OCI-LY1 (cell line): ENCODE measurements around the gene LRRC45.

Experiments
- H2AFZ ChIP-seq: fragments of 200-600 bp; sonication (generic), shearing (Covaris generic); 2 replicates; pipeline ENCODE4 v1.6.0; 2014; ENCODE audit warnings: antibody characterized with exemption, mild to moderate bottlenecking, low read length
- H3F3A ChIP-seq: fragments of 200-600 bp; sonication (generic), shearing (Covaris generic); 2 replicates; pipeline ENCODE4 v1.6.0; 2014; ENCODE audit warnings: mild to moderate bottlenecking, antibody characterized with exemption, low read length, moderate library complexity; ENCODE audit not compliant: insufficient read depth
- H3K27ac ChIP-seq: fragments of 200-600 bp; sonication (generic); 2 replicates; pipeline ENCODE4 v1.5.1; 2014; ENCODE audit warnings: low read length, mixed run types, mild to moderate bottlenecking, low read depth; ENCODE audit not compliant: poor library complexity, severe bottlenecking
- H3K27me3 ChIP-seq: fragments of 200-600 bp; sonication (generic); 2 replicates; pipeline ENCODE4 v1.6.0; 2014; ENCODE audit warnings: antibody characterized with exemption, mild to moderate bottlenecking, low read length, moderate library complexity; ENCODE audit not compliant: insufficient read depth
- H3K36me3 ChIP-seq: fragments of 200-600 bp; sonication (generic); 2 replicates; pipeline ENCODE4 v1.6.1; 2014; ENCODE audit warnings: mild to moderate bottlenecking, antibody characterized with exemption, low read length, moderate library complexity, mixed read lengths; ENCODE audit not compliant: insufficient read depth
- H3K4me1 ChIP-seq: fragments of 200-600 bp; sonication (generic); 2 replicates; pipeline ENCODE4 v1.5.1; 2014; ENCODE audit warnings: mild to moderate bottlenecking, low read length, moderate library complexity; ENCODE audit not compliant: insufficient read depth, severe bottlenecking
- H3K4me2 ChIP-seq: fragments of 200-600 bp; sonication (generic), shearing (Covaris generic); 2 replicates; pipeline ENCODE4 v1.6.1; 2014; ENCODE audit warnings: low read length
- H3K4me3 ChIP-seq: fragments of 200-600 bp; sonication (generic); 2 replicates; pipeline ENCODE4 v1.5.1; 2014; ENCODE audit warnings: low read length, low read depth, mild to moderate bottlenecking, mixed read lengths; ENCODE audit not compliant: poor library complexity, severe bottlenecking
- H3K79me2 ChIP-seq: fragments of 200-600 bp; shearing (Covaris generic); 2 replicates; pipeline ENCODE4 v1.6.1; 2016; ENCODE audit warnings: mixed run types, low read length, mixed read lengths; ENCODE audit not compliant: insufficient read depth
- H3K9ac ChIP-seq: fragments of 200-600 bp; sonication (generic), shearing (Covaris generic); 2 replicates; pipeline ENCODE4 v1.6.1; 2014; ENCODE audit warnings: mild to moderate bottlenecking, low read length, mixed read lengths
- H3K9me2 ChIP-seq: fragments of 200-600 bp; sonication (generic), shearing (Covaris generic); 2 replicates; pipeline ENCODE4 v1.6.1; 2014; ENCODE audit warnings: low read depth, mild to moderate bottlenecking, low read length, mixed read lengths
- H3K9me3 ChIP-seq: fragments of 200-600 bp; shearing (Covaris generic); 2 replicates; pipeline ENCODE4 v1.6.1; 2014; ENCODE audit warnings: low read length, mixed read lengths
- H4K20me1 ChIP-seq: fragments of 200-600 bp; sonication (generic), shearing (Covaris generic); 2 replicates; pipeline ENCODE4 v1.6.0; 2016; ENCODE audit warnings: mild to moderate bottlenecking, low read length; ENCODE audit not compliant: insufficient read depth
- EZH2 ChIP-seq: fragments of 200-600 bp; sonication (generic), shearing (Covaris generic); IDR thresholded peaks from 2 replicates; pipeline ENCODE4 v1.8.0; 2017; ENCODE audit warnings: borderline replicate concordance, mixed run types, mild to moderate bottlenecking, antibody characterized with exemption, low read length, moderate library complexity, mixed read lengths
- TF ChIP-seq, protein P1 (sequence below): fragments of 200-600 bp; sonication (generic), shearing (Covaris generic); IDR thresholded peaks from 2 replicates; pipeline ENCODE4 v1.5.1; 2017; ENCODE audit warnings: mild to moderate bottlenecking, antibody characterized with exemption, low read length, moderate library complexity, mixed read lengths

LRRC45 gene

DNA sequence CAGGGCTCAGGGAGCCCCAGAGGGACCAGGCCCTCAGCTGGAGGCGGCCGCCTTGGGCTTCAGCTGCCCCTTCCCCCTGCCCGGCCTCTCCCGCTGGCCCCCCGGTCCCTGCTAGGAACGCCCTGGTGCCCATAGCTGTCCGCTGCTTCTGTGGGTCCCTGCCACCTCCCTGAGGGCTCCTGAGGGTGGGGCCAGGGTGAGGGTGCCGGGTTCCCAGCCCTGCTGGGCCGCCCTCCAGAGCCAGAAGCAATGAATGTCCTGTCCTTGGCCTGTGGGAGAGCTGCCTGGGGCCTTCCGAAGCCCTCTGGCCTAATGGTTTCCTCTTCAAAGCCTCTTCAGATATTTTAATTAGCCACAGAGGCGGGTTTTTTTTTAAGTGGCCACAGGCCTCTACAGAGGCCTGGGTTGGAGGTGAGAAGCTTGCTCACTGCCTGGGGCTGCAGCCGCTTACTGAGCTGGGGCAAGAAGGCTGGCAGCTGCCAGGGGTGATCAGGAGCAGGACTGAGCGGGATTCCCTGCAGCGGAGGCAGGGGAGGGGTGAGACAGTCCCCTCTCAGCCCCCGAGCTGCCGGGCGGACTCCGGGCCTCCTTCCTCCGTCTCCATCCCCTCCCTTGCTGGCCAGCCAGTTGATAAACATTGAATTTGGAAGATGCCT is 10.3 kb upstream of the LRRC45 start:
- Histone ChIP-seq H2AFZ (no peak overlapping the region), H3K4me2 (no peak overlapping the region), H4K20me1 (no peaks in the 10 kb centered on the region), H3K36me3 (no peaks in the 10 kb centered on the region; the same call in 1 of the 2 replicates), H3K9ac (no peak overlapping the region), H3K9me2 (no peaks in the 10 kb centered on the region), H3K79me2 (no peaks in the 10 kb centered on the region), H3K9me3 (no peaks in the 10 kb centered on the region), H3F3A (no peaks in the 10 kb centered on the region), H3K4me1 (no peaks in the 10 kb centered on the region), H3K27ac (no peak overlapping the region), H3K4me3 (no peak overlapping the region), H3K27me3 (peaks cover 3% of the 10 kb centered on the region; the same call in 1 of the 2 replicates)
- TF ChIP-seq, protein P1, sequence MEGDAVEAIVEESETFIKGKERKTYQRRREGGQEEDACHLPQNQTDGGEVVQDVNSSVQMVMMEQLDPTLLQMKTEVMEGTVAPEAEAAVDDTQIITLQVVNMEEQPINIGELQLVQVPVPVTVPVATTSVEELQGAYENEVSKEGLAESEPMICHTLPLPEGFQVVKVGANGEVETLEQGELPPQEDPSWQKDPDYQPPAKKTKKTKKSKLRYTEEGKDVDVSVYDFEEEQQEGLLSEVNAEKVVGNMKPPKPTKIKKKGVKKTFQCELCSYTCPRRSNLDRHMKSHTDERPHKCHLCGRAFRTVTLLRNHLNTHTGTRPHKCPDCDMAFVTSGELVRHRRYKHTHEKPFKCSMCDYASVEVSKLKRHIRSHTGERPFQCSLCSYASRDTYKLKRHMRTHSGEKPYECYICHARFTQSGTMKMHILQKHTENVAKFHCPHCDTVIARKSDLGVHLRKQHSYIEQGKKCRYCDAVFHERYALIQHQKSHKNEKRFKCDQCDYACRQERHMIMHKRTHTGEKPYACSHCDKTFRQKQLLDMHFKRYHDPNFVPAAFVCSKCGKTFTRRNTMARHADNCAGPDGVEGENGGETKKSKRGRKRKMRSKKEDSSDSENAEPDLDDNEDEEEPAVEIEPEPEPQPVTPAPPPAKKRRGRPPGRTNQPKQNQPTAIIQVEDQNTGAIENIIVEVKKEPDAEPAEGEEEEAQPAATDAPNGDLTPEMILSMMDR: no peak
- TF ChIP-seq EZH2: no peak

GRCh38 chr17:82013341-82013740 is 9.8 kb upstream of the LRRC45 start:
- H3K9ac ChIP-seq: no peak overlapping the region
- no peaks in the 10 kb centered on the region for H3K9me2 ChIP-seq
- no peaks in the 10 kb centered on the region for H3K9me3 ChIP-seq
- no peak overlapping the region for H3K4me2 ChIP-seq
- TF ChIP-seq EZH2: no peak
- TF ChIP-seq, protein P1: no peak
- no peaks in the 10 kb centered on the region for H3F3A ChIP-seq
- no peak overlapping the region for H3K4me3 ChIP-seq
- H3K27ac ChIP-seq: no peak overlapping the region
- no peaks in the 10 kb centered on the region for H3K4me1 ChIP-seq
- H3K27me3 ChIP-seq: peaks cover 3% of the 10 kb centered on the region; the same call in 1 of the 2 replicates
- no peak overlapping the region for H2AFZ ChIP-seq
- no peaks in the 10 kb centered on the region for H3K79me2 ChIP-seq
- H3K36me3 ChIP-seq: peaks cover 5% of the 10 kb centered on the region
- H4K20me1 ChIP-seq: no peaks in the 10 kb centered on the region

GRCh38 chr17:82013772-82014321 is 9.3 kb upstream of the LRRC45 start:
- Histone ChIP-seq H2AFZ (no peak overlapping the region), H3K4me3 (no peak overlapping the region), H3K9me3 (no peaks in the 10 kb centered on the region), H3K79me2 (no peaks in the 10 kb centered on the region), H3K4me2 (no peak overlapping the region), H3K27ac (no peak overlapping the region), H3K9ac (no peak overlapping the region), H3K4me1 (no peaks in the 10 kb centered on the region), H3K9me2 (no peaks in the 10 kb centered on the region), H3K36me3 (peaks cover 10% of the 10 kb centered on the region), H3F3A (no peaks in the 10 kb centered on the region), H4K20me1 (no peaks in the 10 kb centered on the region), H3K27me3 (peaks cover 3% of the 10 kb centered on the region; the same call in 1 of the 2 replicates)
- TF ChIP-seq EZH2: no peak
- TF ChIP-seq, protein P1: no peak
